GM12878 (cell line): ENCODE data around the gene MN1. TPM values are rescaled to one million over a fixed set of nuclear protein-coding genes. Genes with fewer than 3 reads are reported as not detected.

Experiments used
- ATAC-seq: fragments of 200-7000 bp; cut with Tn5 transposase; 3 replicates; pipeline ENCODE4 v1.9.1; 2020; ENCODE audit warnings: mild to moderate bottlenecking, moderate library complexity
- BruUV-seq: library from RNA; stranded (reverse); fragments of 400-500 nt; replicated peaks from 2 replicates; lab custom pipeline; 2021; lab: Mats Ljungman, UMichigan
- CTCF ChIA-PET: fragments of 300-600 bp; sonication (Branson Sonifier 250); formaldehyde crosslinking; extraction: SDS; loops from one replicate; lab custom pipeline; 2021; ENCODE audit warnings: inconsistent platforms; lab: Yijun Ruan, JAX
- POLR2A ChIA-PET: fragments of 350-600 bp; formaldehyde crosslinking; extraction: SDS; loops from one replicate; lab custom pipeline; 2021; ENCODE audit warnings: inconsistent platforms; lab: Charles Lee
- RAD21 ChIA-PET: fragments of 300-600 bp; sonication (Branson Sonifier 250); formaldehyde crosslinking; loops from one replicate; lab custom pipeline; 2023; ENCODE audit warnings: antibody characterized with exemption; ENCODE audit not compliant: unreplicated experiment; lab: Charles Lee
- SMC1A ChIA-PET: fragments of 300-600 bp; sonication (Branson Sonifier 250); formaldehyde crosslinking; loops from one replicate; lab custom pipeline; 2023; ENCODE audit not compliant: unreplicated experiment, uncharacterized antibody; lab: Charles Lee
- DNase-seq: peaks from one replicate; pipeline ENCODE4 v3.0.0-alpha.2; 2011; ENCODE audit warnings: low read depth, low spot score
- FAIRE-seq: peaks from 3 replicates; lab custom pipeline; 2011; peaks lifted over from hg19 to GRCh38; lab: Jason Lieb, UNC
- H2AFZ ChIP-seq: 2 replicates; pipeline ENCODE4 v1.6.0; 2011; ENCODE audit warnings: low read depth, low read length, control low read depth; ENCODE audit not compliant: control insufficient read depth
- H3K27ac ChIP-seq: 2 replicates; pipeline ENCODE4 v1.5.1; 2011; ENCODE audit warnings: control low read depth; ENCODE audit not compliant: control insufficient read depth, insufficient read depth
- H3K27me3 ChIP-seq, 2 experiments: replicated peaks in 1 of 2; 2 replicates each; pipeline versions ENCODE4 v1.6.0 to v1.6.1; 2011; ENCODE audit warnings: low read length in 1 of 2; ENCODE audit not compliant: control insufficient read depth in 2 of 2, insufficient read depth in 2 of 2
- H3K36me3 ChIP-seq, 2 experiments: 2 replicates each; pipeline ENCODE4 v1.5.1; 2011; ENCODE audit warnings: low read length in 1 of 2; ENCODE audit not compliant: control insufficient read depth in 2 of 2, insufficient read depth in 2 of 2
- H3K4me1 ChIP-seq: 2 replicates; pipeline ENCODE4 v1.6.1; 2011; ENCODE audit warnings: mild to moderate bottlenecking, low read length, moderate library complexity, mixed read lengths; ENCODE audit not compliant: control insufficient read depth, insufficient read depth
- H3K4me2 ChIP-seq: 2 replicates; pipeline ENCODE4 v1.6.0; 2011; ENCODE audit warnings: control low read depth; ENCODE audit not compliant: control insufficient read depth, insufficient read depth
- H3K4me3 ChIP-seq: fragments of 200-600 bp; sonication (generic); 2 replicates; pipeline ENCODE4 v1.5.1; 2016
- H3K79me2 ChIP-seq: 2 replicates; pipeline ENCODE4 v1.6.0; 2011; ENCODE audit warnings: low read length; ENCODE audit not compliant: control insufficient read depth, insufficient read depth
- H3K9ac ChIP-seq: 2 replicates; pipeline ENCODE4 v1.8.0; 2011; ENCODE audit warnings: low read length, control low read depth, mixed read lengths; ENCODE audit not compliant: control insufficient read depth, insufficient read depth
- H3K9me3 ChIP-seq: replicated peaks from 3 replicates; pipeline ENCODE4 v1.5.1; 2011; ENCODE audit warnings: mild to moderate bottlenecking, low read length; ENCODE audit not compliant: control insufficient read depth, insufficient read depth
- H4K20me1 ChIP-seq: 2 replicates; pipeline ENCODE4 v1.6.0; 2011; ENCODE audit not compliant: control insufficient read depth, insufficient read depth
- ATF7 ChIP-seq: fragments of 450-650 bp; IDR thresholded peaks from 2 replicates; pipeline ENCODE4 v1.6.1; 2016; ENCODE audit warnings: low read depth, mild to moderate bottlenecking
- EED ChIP-seq: sonication (generic); IDR thresholded peaks from 2 replicates; pipeline ENCODE4 v1.6.1; 2016; ENCODE audit warnings: antibody characterized with exemption, low read depth
- JUND ChIP-seq: IDR thresholded peaks from 2 replicates; pipeline ENCODE4 v1.6.1; 2012; ENCODE audit warnings: low read depth, mild to moderate bottlenecking, low read length, improper control_type of control experiment, moderate library complexity
- NR2C2 ChIP-seq: IDR thresholded peaks from 2 replicates; pipeline ENCODE4 v1.6.1; 2011; ENCODE audit warnings: borderline replicate concordance, low read depth; ENCODE audit not compliant: control insufficient read depth, insufficient read length
- PML ChIP-seq: IDR thresholded peaks from 2 replicates; pipeline ENCODE4 v1.6.1; 2012; ENCODE audit warnings: low read length, inconsistent platforms
- RAD21 ChIP-seq: IDR thresholded peaks from 2 replicates; pipeline ENCODE4 v1.6.1; 2011; ENCODE audit warnings: mild to moderate bottlenecking, low read depth, low read length, moderate library complexity; ENCODE audit not compliant: insufficient read depth
- RB1 ChIP-seq: fragments of 450-650 bp; formaldehyde crosslinking; IDR thresholded peaks from 2 replicates; pipeline ENCODE4 v1.6.1; 2017; ENCODE audit warnings: mild to moderate bottlenecking, borderline replicate concordance
- RBBP5 ChIP-seq: fragments of 200-600 bp; sonication (generic); conservative IDR thresholded peaks from 2 replicates; pipeline ENCODE4 v1.6.1; 2016
- TCF3 ChIP-seq: IDR thresholded peaks from 2 replicates; pipeline ENCODE4 v1.6.1; 2012; ENCODE audit warnings: low read depth, mild to moderate bottlenecking, low read length, borderline replicate concordance; ENCODE audit not compliant: insufficient read depth
- WGBS: methylation state at CpG from one replicate; pipeline ENCODE4 v1.1.6; 2016; ENCODE audit warnings: low lambda C conversion rate; ENCODE audit not compliant: insufficient replicate concordance, insufficient coverage; ENCODE audit errors: missing lambda C conversion rate; 5-methylcytosine and 5-hydroxymethylcytosine counted together
- in situ Hi-C: fragments of 300-500 bp; cut with MboI; formaldehyde crosslinking; loops from 9 replicates; pipeline ENCODE4 v1.14.3; 2018; ENCODE audit warnings: mixed read lengths
- intact Hi-C: fragments of 100-400 bp; cut with micrococcal nuclease; formaldehyde crosslinking; loops from one replicate; pipeline ENCODE4 v1.14.2; 2022; ENCODE audit not compliant: unreplicated experiment
- polyA plus RNA-seq, 11 experiments: library from polyadenylated mRNA; depleted of rRNA in 4 of 11; unstranded in 6 of 11; stranded (reverse) in 5 of 11; fragments of >200 nt; fragmentation: Nextera tagmentation in 4 of 11; fragmentation: Illumina TruSeq in 1 of 11; extraction: Ambion mirVana in 4 of 11; extraction: Trizol in 1 of 11; gene quantifications; 1 replicate in 1 of 11; 2 replicates in 10 of 11; pipeline versions ENCODE4 v1.2.1 to v1.2.3, GENCODE V29; 2011 to 2016; ENCODE audit warnings: inconsistent platforms in 2 of 11, missing spikeins in 2 of 11, low read depth in 1 of 11
- total RNA-seq, 4 experiments: library from RNA; depleted of rRNA in 3 of 4; stranded (reverse); fragments of >200 nt in 3 of 4; fragmentation: Illumina TruSeq in 1 of 4; extraction: Trizol in 1 of 4; gene quantifications; 2 replicates each; pipeline versions ENCODE4 v1.2.1 to v1.2.3, GENCODE V29; 2013 to 2021
- TF ChIP-seq, protein P1 (sequence below): IDR thresholded peaks from 2 replicates; pipeline ENCODE4 v1.6.1; 2011; ENCODE audit warnings: borderline replicate concordance, low read depth, mild to moderate bottlenecking, moderate library complexity, low read length; ENCODE audit not compliant: insufficient read depth, poor library complexity, severe bottlenecking
- TF ChIP-seq, protein P2 (sequence below): fragments of 450-650 bp; IDR thresholded peaks from 2 replicates; pipeline ENCODE4 v1.6.1; 2016; ENCODE audit warnings: mild to moderate bottlenecking

MN1 gene
- total and polyA plus RNA-seq, 10 of the 15 experiments (the other 5 are each of a cell fraction or from before 2014, with no cell fraction given): under 0.01 to 0.24 (median 0.03) TPM; not detected in 3

GRCh38 chr22:27834364-27835185 lies 33.0 kb upstream of the MN1 start:
- no peak for DNase-seq
- POLR2A ChIA-PET: interaction anchor here (0.6 kb wide), 1 partner anchor 18 kb away, joined by 13 read pairs; no protein-coding TSS in a partner anchor
- Histone ChIP-seq H4K20me1 (no peaks in the 10 kb centered on the region), H3K27ac (no peak overlapping the region), H3K79me2 (no peaks in the 10 kb centered on the region), H3K36me3 (no peaks in the 10 kb centered on the region), H3K4me2 (no peak overlapping the region)
- SMC1A ChIA-PET: no interaction called here
- TF ChIP-seq PML (no peak), JUND (no peak), EED (no peak), RB1 (no peak), TCF3 (no peak), ATF7 (no peak), NR2C2 (no peak), RBBP5 (no peak), RAD21 (no peak)
- TF ChIP-seq, protein P1, sequence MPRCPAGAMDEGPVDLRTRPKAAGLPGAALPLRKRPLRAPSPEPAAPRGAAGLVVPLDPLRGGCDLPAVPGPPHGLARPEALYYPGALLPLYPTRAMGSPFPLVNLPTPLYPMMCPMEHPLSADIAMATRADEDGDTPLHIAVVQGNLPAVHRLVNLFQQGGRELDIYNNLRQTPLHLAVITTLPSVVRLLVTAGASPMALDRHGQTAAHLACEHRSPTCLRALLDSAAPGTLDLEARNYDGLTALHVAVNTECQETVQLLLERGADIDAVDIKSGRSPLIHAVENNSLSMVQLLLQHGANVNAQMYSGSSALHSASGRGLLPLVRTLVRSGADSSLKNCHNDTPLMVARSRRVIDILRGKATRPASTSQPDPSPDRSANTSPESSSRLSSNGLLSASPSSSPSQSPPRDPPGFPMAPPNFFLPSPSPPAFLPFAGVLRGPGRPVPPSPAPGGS: no peak
- TF ChIP-seq, protein P2, sequence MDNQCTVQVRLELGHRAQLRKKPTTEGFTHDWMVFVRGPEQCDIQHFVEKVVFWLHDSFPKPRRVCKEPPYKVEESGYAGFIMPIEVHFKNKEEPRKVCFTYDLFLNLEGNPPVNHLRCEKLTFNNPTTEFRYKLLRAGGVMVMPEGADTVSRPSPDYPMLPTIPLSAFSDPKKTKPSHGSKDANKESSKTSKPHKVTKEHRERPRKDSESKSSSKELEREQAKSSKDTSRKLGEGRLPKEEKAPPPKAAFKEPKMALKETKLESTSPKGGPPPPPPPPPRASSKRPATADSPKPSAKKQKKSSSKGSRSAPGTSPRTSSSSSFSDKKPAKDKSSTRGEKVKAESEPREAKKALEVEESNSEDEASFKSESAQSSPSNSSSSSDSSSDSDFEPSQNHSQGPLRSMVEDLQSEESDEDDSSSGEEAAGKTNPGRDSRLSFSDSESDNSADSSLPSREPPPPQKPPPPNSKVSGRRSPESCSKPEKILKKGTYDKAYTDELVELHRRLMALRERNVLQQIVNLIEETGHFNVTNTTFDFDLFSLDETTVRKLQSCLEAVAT: no peak
- TF ChIP-seq, all 136 proteins: peak for 0
- 75% methylated on average over 19 of the region's 20 CpGs for WGBS
- H2AFZ ChIP-seq: no peak overlapping the region
- CTCF ChIA-PET: no interaction called here
- in situ Hi-C loops (no loop called here), intact Hi-C loops (no loop called here)
- FAIRE-seq (no peak), ATAC-seq (no peak)
- no peaks in the 10 kb centered on the region for H3K4me1 ChIP-seq
- no TSS peak for BruUV-seq
- H3K9ac ChIP-seq: no peak overlapping the region
- no peaks in the 10 kb centered on the region for H3K27me3 ChIP-seq
- H3K9me3 ChIP-seq: no peaks in the 10 kb centered on the region
- H3K4me3 ChIP-seq: no peak overlapping the region
- RAD21 ChIA-PET: no interaction called here
